Body of pancreas (tissue), 4 donors: ENCODE results near the gene WDFY1.

ENCODE experiments used
- POLR2A ChIP-seq, 3 donors: fragments of 450-650 bp; IDR thresholded peaks; one replicate each; pipeline ENCODE4 v1.6.1; 2016; ENCODE audit warnings: antibody characterized with exemption in 3 of 3, mild to moderate bottlenecking in 2 of 3
- TF ChIP-seq, protein P1 (sequence below), 7 experiments: fragments of 450-650 bp in 4 of 7; fragments of 200-600 bp in 3 of 7; sonication (generic) in 3 of 7; IDR thresholded peaks; one replicate each; pipeline ENCODE4 v1.5.1; 2016 to 2019; ENCODE audit warnings: antibody characterized with exemption in 7 of 7

DNA sequence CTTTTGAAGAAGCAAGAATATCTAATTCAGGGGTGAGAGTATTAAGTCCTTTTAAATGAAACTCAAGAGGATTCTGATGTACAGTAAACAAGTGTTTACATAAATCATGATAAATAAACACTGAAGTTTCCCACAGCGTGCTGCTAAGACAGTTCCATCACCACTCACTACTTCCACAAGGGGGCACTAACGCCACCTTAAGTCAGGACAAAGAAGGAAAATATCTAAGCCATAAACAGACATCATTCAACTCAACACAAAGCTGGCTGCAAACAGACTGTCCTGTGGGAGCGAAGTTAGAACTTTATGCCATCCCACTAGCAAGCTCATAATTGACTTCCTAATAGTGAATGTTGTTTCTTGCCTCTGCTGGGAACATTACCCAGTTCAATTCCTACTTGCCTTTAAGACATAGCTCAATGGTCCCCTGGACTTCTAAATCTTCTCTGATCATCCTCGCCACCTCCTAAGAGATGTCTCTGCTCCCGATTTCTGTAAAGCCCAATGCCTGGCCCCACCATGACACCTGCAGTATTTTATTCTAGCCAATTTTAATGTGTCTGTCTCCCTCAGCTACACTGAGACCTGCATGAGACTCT lies 48.6 kb upstream of the WDFY1 start:
- TF ChIP-seq, protein P1, sequence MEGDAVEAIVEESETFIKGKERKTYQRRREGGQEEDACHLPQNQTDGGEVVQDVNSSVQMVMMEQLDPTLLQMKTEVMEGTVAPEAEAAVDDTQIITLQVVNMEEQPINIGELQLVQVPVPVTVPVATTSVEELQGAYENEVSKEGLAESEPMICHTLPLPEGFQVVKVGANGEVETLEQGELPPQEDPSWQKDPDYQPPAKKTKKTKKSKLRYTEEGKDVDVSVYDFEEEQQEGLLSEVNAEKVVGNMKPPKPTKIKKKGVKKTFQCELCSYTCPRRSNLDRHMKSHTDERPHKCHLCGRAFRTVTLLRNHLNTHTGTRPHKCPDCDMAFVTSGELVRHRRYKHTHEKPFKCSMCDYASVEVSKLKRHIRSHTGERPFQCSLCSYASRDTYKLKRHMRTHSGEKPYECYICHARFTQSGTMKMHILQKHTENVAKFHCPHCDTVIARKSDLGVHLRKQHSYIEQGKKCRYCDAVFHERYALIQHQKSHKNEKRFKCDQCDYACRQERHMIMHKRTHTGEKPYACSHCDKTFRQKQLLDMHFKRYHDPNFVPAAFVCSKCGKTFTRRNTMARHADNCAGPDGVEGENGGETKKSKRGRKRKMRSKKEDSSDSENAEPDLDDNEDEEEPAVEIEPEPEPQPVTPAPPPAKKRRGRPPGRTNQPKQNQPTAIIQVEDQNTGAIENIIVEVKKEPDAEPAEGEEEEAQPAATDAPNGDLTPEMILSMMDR (IDR thresholded peaks at IDR 0.05), result peak; percentile 53 to 81 (median 77)
- no peak for TF ChIP-seq POLR2A (IDR thresholded peaks at IDR 0.05)
